Stimulated activated CD4-positive, alpha-beta T cell treated with anti-CD3 and anti-CD28 coated beads, Interleukin-2, amount 100 ng/mL, for 4 hours (primary cell): ENCODE data around the gene SLC22A7.

Experiments
- DNase-seq: peaks from one replicate; pipeline ENCODE4 v3.0.0-alpha.2; 2020; ENCODE audit warnings: low read depth

SLC22A7 gene, protein sequence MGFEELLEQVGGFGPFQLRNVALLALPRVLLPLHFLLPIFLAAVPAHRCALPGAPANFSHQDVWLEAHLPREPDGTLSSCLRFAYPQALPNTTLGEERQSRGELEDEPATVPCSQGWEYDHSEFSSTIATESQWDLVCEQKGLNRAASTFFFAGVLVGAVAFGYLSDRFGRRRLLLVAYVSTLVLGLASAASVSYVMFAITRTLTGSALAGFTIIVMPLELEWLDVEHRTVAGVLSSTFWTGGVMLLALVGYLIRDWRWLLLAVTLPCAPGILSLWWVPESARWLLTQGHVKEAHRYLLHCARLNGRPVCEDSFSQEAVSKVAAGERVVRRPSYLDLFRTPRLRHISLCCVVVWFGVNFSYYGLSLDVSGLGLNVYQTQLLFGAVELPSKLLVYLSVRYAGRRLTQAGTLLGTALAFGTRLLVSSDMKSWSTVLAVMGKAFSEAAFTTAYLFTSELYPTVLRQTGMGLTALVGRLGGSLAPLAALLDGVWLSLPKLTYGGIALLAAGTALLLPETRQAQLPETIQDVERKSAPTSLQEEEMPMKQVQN

GRCh38 chr6:43297644-43298564, at the start of gene SLC22A7:
TSS of gene SLC22A7 (plus strand) at chr6:43298260. CDS start at chr6:43298359, 99 bp downstream.
- no peak for DNase-seq

- DNase-seq = no peak
Measured at GRCh38 chr6:43248791-43249190, 49.3 kb upstream of the SLC22A7 start.

DNA sequence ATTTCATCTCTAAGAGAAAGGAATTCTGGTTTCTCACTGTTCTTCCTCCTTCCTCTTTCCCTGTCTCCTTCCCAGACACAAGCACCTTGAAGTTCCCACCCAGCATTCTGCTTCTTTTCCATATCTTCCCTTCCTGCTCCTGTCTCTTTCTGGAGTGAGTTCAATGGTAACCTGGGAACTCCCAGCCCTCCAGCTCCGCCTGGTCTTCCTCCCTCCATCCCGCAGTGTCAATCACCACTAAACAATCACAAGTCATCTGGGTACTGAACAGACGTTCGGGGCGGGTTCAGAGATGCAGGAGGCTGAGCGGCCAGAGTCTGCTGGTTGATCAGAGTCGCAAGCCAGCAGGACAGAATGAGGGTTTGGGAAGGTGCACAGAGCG, 47.1 kb upstream of the SLC22A7 start:
- DNase-seq = no peak

DNA sequence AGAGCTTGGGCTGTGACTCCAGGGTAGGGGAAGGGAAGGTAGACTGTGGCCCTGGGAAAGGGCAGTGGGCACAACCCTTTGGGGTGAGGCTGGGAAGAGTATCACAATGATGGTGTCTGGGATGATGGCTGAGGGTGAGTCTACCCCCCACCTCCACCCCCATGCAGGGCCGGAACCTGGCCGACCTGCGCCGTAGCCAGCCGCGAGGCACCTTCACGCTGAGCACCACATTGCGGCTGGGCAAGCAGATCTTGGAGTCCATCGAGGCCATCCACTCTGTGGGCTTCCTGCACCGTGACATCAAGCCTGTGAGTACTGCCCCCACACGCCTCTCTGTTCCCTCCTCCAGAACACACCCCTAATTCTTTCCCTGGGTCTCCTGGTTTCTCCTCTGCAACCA, 44.7 kb upstream of the SLC22A7 start:
- no peak for DNase-seq

GRCh38 chr6:43254138-43254817, 43.8 kb upstream of the SLC22A7 start:
- DNase-seq = no peak

DNA sequence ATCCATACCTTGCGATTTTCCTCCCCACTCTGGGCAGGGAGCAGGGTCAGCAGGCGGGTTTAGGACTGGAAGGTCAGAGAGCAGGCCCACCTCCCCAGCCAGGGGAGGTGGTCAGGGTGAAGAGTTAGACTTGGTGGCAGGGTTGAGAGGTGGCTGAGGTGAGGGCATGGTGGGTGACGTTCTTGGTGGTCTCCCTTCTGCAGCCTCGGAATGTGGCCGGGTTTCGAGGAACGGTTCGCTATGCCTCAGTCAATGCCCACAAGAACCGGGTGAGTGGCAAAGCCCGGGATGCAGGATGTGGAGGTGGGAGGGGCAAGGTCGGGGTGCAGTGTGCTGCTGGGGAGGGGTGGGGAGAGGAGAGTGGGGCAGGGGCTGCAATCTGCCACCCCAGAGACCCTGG, 43.2 kb upstream of the SLC22A7 start:
- DNase-seq = no peak

GRCh38 chr6:43255408-43256054, 42.5 kb upstream of the SLC22A7 start:
- no peak for DNase-seq

- DNase-seq = no peak
Measured at GRCh38 chr6:43256670-43257366, 41.2 kb upstream of the SLC22A7 start.

DNA sequence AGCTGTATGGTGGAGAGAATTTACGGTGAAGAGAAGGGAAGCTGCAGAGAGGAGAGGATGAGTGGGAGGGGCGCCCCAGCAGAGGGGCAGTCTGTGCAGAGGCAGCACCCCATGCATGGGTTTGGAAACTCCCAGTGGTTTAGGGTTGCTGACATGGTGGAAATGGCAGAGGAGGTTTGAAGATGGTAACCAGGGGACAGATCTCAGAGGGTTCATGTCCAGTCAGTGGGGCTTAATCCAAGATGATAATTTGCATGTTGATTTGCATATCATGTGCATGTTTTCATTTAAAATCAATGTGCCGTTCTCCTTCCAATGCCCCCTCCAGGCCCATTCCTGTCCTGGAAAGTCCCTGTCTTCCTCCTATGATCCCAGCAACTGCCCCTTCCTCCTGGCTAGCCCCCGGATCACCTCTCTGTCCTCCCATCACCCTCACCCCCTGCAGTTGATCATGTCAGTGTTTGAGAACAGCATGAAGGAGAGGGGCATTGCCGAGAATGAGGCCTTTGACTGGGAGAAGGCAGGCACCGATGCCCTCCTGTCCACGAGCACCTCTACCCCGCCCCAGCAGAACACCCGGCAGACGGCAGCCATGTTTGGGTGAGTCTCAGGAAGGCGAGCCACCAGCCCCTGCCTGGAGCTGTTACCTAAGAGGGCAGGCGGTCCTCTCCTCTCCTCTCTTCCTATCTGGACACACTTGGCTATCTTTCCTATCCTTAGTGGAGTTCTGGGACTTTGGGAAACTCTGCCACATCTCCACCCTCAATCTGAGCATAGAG, 40.5 kb upstream of the SLC22A7 start:
- no peak for DNase-seq

DNA sequence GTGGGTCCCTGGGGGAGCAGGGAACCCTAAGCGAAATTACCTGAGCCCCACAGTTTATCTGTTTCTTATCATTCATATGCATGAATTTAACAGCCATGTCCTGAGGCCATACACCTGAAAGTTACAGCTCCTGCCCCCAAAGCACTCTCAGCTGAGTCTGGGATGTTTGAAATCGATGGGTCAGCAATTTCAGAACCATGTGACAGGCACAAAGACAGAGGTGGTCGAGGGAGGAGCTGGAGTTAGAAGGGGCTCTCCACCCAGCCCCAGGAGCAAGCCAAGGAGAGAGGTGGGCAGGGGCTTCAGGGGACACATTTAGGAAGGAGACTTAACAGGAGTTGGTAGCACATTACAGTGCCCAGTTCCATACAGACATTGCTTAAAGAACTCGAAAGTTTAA, 39.9 kb upstream of the SLC22A7 start:
- DNase-seq = no peak

DNA sequence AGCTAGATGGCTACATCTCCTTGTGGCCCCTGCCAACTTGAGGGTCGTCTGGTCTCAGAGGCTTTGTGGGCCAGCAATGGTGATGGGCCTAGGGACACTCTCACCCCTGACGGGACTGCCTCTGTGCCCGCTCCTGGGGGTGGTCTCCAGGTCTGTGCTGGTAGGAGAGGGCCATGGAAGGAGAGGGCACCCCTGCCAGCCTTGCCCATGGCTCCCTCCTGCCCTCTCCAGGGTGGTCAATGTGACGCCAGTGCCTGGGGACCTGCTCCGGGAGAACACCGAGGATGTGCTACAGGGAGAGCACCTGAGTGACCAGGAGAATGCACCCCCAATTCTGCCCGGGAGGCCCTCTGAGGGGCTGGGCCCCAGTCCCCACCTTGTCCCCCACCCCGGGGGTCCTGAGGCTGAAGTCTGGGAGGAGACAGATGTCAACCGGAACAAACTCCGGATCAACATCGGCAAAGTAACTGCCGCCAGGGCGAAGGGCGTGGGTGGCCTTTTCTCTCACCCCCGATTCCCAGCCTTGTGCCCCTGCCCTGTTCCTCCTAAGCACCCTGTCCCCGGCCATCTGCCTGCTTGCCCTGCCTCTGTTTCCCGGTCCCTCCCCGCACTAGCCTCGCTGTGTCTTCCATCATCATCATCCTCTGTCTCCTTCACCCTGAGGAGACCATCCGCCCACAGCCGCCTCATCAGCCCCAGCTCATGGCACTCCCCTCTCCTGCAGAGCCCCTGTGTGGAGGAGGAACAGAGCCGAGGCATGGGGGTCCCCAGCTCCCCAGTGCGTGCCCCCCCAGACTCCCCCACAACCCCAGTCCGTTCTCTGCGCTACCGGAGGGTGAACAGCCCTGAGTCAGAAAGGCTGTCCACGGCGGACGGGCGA, 39.0 kb upstream of the SLC22A7 start:
- DNase-seq = no peak

DNA sequence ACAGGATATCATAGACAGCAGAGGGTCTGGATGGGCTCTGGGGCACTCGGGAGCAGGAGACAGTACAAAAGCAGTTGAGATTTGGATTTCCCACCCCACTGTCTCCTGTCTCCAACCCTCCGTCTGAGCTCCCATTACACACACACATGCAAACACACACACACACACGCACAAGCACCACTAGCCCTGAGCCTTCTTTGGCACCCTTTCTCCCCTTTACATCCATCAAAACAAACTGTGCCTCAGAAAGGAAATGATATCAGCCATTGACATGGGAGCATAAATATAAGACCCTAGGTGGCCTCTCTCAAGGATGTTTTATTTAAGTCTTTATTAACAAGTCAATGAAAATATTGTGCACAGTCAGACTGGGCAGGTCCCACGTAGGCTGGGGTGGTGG, 37.3 kb upstream of the SLC22A7 start:
- DNase-seq = no peak

DNA sequence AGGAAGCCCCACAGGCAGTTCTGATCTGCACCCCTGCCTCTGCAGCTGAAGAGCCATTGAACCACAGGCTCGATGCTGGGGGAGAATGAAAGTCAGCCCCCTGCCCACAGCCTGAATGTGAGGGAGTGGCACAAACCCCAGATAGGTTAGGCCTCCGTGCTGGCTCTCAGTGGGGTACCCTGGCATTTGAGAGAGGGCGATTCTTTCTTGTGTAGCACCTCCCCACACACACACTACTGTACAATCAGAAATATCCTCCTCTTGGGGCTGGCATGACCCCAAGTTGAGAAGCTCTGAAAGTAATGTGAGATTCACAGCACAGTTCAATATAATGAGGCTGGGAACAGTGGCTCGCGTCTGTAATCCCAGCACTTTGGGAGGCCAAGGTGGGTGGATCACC, 36.9 kb upstream of the SLC22A7 start:
- DNase-seq = no peak

DNA sequence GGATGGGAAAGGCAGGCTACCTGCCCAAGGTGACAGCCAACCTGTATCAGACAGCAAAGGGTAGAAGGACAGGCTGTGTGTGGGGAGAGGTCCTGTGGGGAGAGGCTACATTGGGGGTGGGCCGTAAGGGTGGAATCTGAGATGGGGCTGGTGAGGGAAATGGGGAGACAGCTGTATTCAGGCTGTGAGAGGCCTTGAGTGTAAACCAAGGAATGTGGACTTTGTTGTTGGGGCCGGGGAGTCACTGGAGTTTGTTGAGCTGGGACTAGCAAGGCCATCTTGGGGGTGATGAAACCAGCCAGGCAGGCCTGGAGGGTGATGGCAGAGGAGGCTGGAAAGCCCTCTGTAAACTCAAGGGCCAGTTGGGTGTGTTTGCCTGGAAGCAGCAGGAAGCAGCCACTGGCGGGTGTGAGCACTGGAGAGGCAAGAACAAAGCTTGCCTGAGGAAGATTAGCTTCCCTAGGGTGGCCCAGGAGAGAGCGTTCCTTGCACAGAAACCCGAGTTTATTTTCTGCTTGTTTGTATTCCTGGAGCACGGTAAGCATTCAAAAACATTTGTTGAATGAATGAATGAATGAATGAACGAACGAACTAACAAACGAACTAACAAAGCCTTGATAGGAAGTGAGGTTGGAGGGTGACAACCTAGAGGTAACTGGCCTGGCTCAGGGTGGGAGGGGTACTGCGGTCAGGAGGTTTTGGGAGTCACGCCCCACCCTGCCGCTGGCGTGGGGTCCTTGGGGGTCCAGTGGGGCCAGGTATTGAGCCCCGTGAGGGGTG, 35.9 kb upstream of the SLC22A7 start:
- no peak for DNase-seq

DNA sequence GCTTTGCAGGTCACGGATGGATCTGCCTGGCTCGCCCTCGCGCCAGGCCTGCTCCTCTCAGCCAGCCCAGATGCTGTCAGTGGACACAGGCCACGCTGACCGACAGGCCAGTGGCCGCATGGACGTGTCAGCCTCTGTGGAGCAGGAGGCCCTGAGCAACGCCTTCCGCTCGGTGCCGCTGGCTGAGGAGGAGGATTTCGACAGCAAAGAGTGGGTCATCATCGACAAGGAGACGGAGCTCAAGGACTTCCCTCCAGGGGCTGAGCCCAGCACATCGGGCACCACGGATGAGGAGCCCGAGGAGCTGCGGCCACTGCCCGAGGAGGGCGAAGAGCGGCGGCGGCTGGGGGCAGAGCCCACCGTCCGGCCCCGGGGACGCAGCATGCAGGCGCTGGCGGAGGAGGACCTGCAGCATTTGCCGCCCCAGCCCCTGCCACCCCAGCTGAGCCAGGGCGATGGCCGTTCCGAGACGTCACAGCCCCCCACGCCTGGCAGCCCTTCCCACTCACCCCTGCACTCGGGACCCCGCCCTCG, 35.2 kb upstream of the SLC22A7 start:
- DNase-seq = no peak

DNA sequence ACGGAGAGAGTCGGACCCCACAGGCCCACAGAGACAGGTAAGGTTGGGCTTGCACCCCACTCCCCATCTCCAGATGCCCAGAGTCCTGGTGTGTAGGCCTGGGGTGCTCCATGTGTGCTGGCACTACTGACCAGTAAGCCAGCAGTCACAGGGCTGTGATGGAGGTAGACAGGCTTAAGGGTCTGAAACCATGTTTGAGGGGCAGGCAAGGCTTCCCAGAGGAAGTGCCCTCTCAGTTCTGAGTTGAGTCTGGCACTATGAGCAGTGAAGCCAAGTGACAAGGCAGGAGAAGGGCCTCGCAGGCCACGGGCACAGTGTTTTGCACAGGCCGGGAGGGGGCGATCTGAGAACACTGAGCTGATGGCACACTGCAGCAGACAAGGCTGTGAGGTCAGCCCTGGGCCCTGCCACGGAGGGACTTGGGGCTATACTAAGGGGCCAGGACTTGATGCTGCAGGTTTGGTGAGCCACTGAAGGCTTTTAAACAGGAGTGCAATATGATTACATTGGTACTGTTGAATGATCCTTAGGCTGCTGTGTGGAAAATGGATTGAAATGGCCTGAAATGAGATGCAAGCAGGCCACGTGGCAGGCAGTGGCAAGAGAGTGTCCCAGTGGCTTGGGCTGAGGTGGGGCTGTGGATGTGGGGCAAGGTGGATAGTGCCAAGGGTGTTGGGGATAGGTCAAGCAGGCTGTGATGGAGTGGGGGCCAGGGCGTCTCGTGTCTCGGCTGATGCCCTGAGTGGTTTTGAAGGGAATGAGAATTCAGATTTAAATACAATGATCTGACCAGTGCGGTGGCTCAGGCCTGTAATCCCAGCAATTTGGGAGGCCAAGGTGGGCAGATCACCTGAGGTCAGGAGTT, 34.5 kb upstream of the SLC22A7 start:
- peak; percentile 67 for DNase-seq

GRCh38 chr6:43264599-43265145, 33.4 kb upstream of the SLC22A7 start:
- DNase-seq = no peak
